ENCODE results near the gene CDH13.

- TF ChIP-seq CTCF (IDR thresholded peaks at IDR 0.05) (no peak), POLR2A (IDR thresholded peaks at IDR 0.05) (no peak)
These were observed 285.2 kb downstream of the CDH13 start for GRCh38 chr16:82911925-82912324.

All from thyroid gland (tissue), 4 donors.